H9 (cell line): ENCODE results near the gene KCTD4. TPM values are rescaled to one million over a fixed set of nuclear protein-coding genes. Genes with fewer than 3 reads are reported as not detected.

Experiments used
- DNase-seq: peaks from one replicate; pipeline ENCODE4 v3.0.0-alpha.2; 2017
- H2AFZ ChIP-seq: one replicate; pipeline ENCODE4 v1.6.1; 2013; ENCODE audit warnings: mild to moderate bottlenecking, low read length, control low read depth, moderate library complexity
- H2AK5ac ChIP-seq: 2 replicates; pipeline ENCODE4 v1.6.1; 2013; ENCODE audit warnings: low read length, control low read depth, mixed read lengths; ENCODE audit not compliant: insufficient read length
- H2BK120ac ChIP-seq: one replicate; pipeline ENCODE4 v1.6.1; 2013; ENCODE audit warnings: low read depth, mild to moderate bottlenecking, low read length, control low read depth, inconsistent platforms; ENCODE audit not compliant: poor library complexity, severe bottlenecking
- H2BK12ac ChIP-seq: 2 replicates; pipeline ENCODE4 v1.6.1; 2013; ENCODE audit warnings: low read length, control low read depth, mixed read lengths, low read depth; ENCODE audit not compliant: insufficient read length
- H2BK15ac ChIP-seq: 2 replicates; pipeline ENCODE4 v1.6.1; 2013; ENCODE audit warnings: low read depth, low read length, control low read depth
- H2BK20ac ChIP-seq: one replicate; pipeline ENCODE4 v1.6.1; 2013; ENCODE audit warnings: low read depth, mild to moderate bottlenecking, low read length, control low read depth, inconsistent platforms; ENCODE audit not compliant: poor library complexity, severe bottlenecking
- H2BK5ac ChIP-seq: 2 replicates; pipeline ENCODE4 v1.6.1; 2013; ENCODE audit warnings: low read length, control low read depth, mixed read lengths; ENCODE audit not compliant: insufficient read length
- H3K14ac ChIP-seq: 2 replicates; pipeline ENCODE4 v1.6.1; 2013; ENCODE audit warnings: low read length, control low read depth; ENCODE audit not compliant: insufficient read depth
- H3K18ac ChIP-seq: 2 replicates; pipeline ENCODE4 v1.6.1; 2013; ENCODE audit warnings: low read depth, mild to moderate bottlenecking, mixed read lengths, low read length, control low read depth; ENCODE audit not compliant: insufficient read length
- H3K23ac ChIP-seq: 2 replicates; pipeline ENCODE4 v1.6.1; 2013; ENCODE audit warnings: low read length, control low read depth, mixed read lengths, low read depth; ENCODE audit not compliant: insufficient read length
- H3K23me2 ChIP-seq: 2 replicates; pipeline ENCODE4 v1.6.1; 2013; ENCODE audit warnings: low read depth, mild to moderate bottlenecking, mixed read lengths, low read length, control low read depth; ENCODE audit not compliant: insufficient read length, poor library complexity, severe bottlenecking
- H3K27ac ChIP-seq: 2 replicates; pipeline ENCODE4 v1.5.1; 2013; ENCODE audit warnings: low read length, control low read depth, mixed read lengths, low read depth; ENCODE audit not compliant: insufficient read length
- H3K27me3 ChIP-seq: 2 replicates; pipeline ENCODE4 v1.6.1; 2013; ENCODE audit warnings: low read length, control low read depth, inconsistent platforms; ENCODE audit not compliant: insufficient read depth
- H3K4ac ChIP-seq: 2 replicates; pipeline ENCODE4 v1.6.1; 2013; ENCODE audit warnings: low read depth, mild to moderate bottlenecking, control low read depth, inconsistent platforms, low read length, moderate library complexity
- H3K4me1 ChIP-seq: 2 replicates; pipeline ENCODE4 v1.6.1; 2013; ENCODE audit warnings: low read length, control low read depth, inconsistent platforms; ENCODE audit not compliant: insufficient read depth
- H3K4me2 ChIP-seq: 2 replicates; pipeline ENCODE4 v1.6.1; 2013; ENCODE audit warnings: low read length, control low read depth, mixed read lengths; ENCODE audit not compliant: insufficient read length, insufficient read depth
- H3K56ac ChIP-seq: 2 replicates; pipeline ENCODE4 v1.6.1; 2013; ENCODE audit warnings: low read depth, mild to moderate bottlenecking, mixed read lengths, low read length, control low read depth; ENCODE audit not compliant: insufficient read length
- H3K79me1 ChIP-seq: 2 replicates; pipeline ENCODE4 v1.6.1; 2013; ENCODE audit warnings: low read depth, mild to moderate bottlenecking, moderate library complexity, low read length, control low read depth, inconsistent platforms; ENCODE audit not compliant: insufficient read depth, poor library complexity, severe bottlenecking
- H3K79me2 ChIP-seq: 2 replicates; pipeline ENCODE4 v1.6.1; 2013; ENCODE audit warnings: low read length, control low read depth, inconsistent platforms; ENCODE audit not compliant: insufficient read depth
- H3K9ac ChIP-seq: 2 replicates; pipeline ENCODE4 v1.6.1; 2013; ENCODE audit warnings: low read length, control low read depth, mixed read lengths; ENCODE audit not compliant: insufficient read length; ENCODE audit errors: extremely low read depth
- H3K9me3 ChIP-seq: one replicate; pipeline ENCODE4 v1.6.1; 2013; ENCODE audit warnings: low read depth, low read length, inconsistent platforms; ENCODE audit not compliant: control insufficient read depth
- H3T11ph ChIP-seq: one replicate; pipeline ENCODE4 v1.6.1; 2013; ENCODE audit warnings: mild to moderate bottlenecking, low read length, control low read depth, inconsistent platforms
- H4K20me1 ChIP-seq: one replicate; pipeline ENCODE4 v1.6.1; 2013; ENCODE audit not compliant: control insufficient read depth, insufficient read length, insufficient read depth
- H4K5ac ChIP-seq: 2 replicates; pipeline ENCODE4 v1.6.1; 2013; ENCODE audit warnings: low read depth, mild to moderate bottlenecking, mixed read lengths, low read length, control low read depth; ENCODE audit not compliant: insufficient read length
- H4K8ac ChIP-seq: replicated peaks from 2 replicates; pipeline ENCODE4 v1.6.1; 2013; ENCODE audit warnings: low read length, control low read depth, mixed read lengths, low read depth; ENCODE audit not compliant: insufficient read length
- H4K91ac ChIP-seq: 2 replicates; pipeline ENCODE4 v1.6.1; 2013; ENCODE audit warnings: low read depth, mild to moderate bottlenecking, moderate library complexity, mixed read lengths, low read length, control low read depth; ENCODE audit not compliant: insufficient read length
- H3K27ac Mint-ChIP-seq, 3 experiments: 2 replicates in 2 of 3; 3 replicates in 1 of 3; pipeline ENCODE4 v1.8.0; 2020 to 2021; ENCODE audit warnings: mixed read lengths in 3 of 3, mild to moderate bottlenecking in 1 of 3, moderate library complexity in 1 of 3
- H3K27me3 Mint-ChIP-seq: 2 replicates; pipeline ENCODE4 v1.8.0; 2021; ENCODE audit warnings: low read depth, mild to moderate bottlenecking, moderate library complexity, mixed read lengths
- H3K36me3 Mint-ChIP-seq, 3 experiments: 2 replicates in 2 of 3; 3 replicates in 1 of 3; pipeline ENCODE4 v1.8.0; 2020 to 2021; ENCODE audit warnings: low read depth in 3 of 3, mixed read lengths in 3 of 3; ENCODE audit not compliant: insufficient read depth in 1 of 3
- H3K4me1 Mint-ChIP-seq, 2 experiments: 2 replicates each; pipeline ENCODE4 v1.8.0; 2020; ENCODE audit warnings: mixed read lengths in 2 of 2
- H3K4me3 Mint-ChIP-seq, 2 experiments: 2 replicates in 1 of 2; 3 replicates in 1 of 2; pipeline ENCODE4 v1.8.0; 2020 to 2021; ENCODE audit warnings: mild to moderate bottlenecking in 2 of 2, mixed read lengths in 2 of 2, moderate library complexity in 1 of 2
- H3K9me3 Mint-ChIP-seq, 2 experiments: 2 replicates in 1 of 2; 3 replicates in 1 of 2; pipeline ENCODE4 v1.8.0; 2020; ENCODE audit warnings: mild to moderate bottlenecking in 2 of 2, mixed read lengths in 2 of 2, moderate library complexity in 1 of 2
- WGBS: extraction: QIAGEN DNeasy Blood & Tissue Kit; methylation state at CpG from one replicate; pipeline ENCODE4 v1.1.7; 2013; ENCODE audit warnings: missing lambda C conversion rate, low lambda C conversion rate, mixed read lengths; ENCODE audit not compliant: insufficient read length; ENCODE audit errors: extremely low coverage; 5-methylcytosine and 5-hydroxymethylcytosine counted together
- total RNA-seq: library from RNA; stranded (reverse); gene quantifications from 2 replicates; pipeline ENCODE4 v1.2.1, GENCODE V29; 2021
- TF ChIP-seq, protein P1 (sequence below): fragments of 200-600 bp; sonication (generic); conservative IDR thresholded peaks from 3 replicates; pipeline ENCODE4 v1.8.0; 2021; ENCODE audit warnings: antibody characterized with exemption, mild to moderate bottlenecking

The KCTD4 gene
- total RNA-seq, 1 experiment from 2014 or later, result not detected

- WGBS, result no CpG with 5 or more reads among the region's 1 CpG
- H2BK12ac ChIP-seq, result no peak overlapping the region
- Mint-ChIP-seq H3K27me3 (no peaks in the 10 kb centered on the region), H3K4me1 (peaks cover 18 to 23% of the 10 kb centered on the region in 2 experiments), H3K4me3 (no peak overlapping the region), H3K36me3 (peaks cover 0 to 3% (median 0%) of the 10 kb centered on the region in 3 experiments; a peak in 1 of 7 replicates), H3K9me3 (no peaks in the 10 kb centered on the region), H3K27ac (peak overlapping the region in 1 of 3 experiments; percentile 9; a peak in 2 of 7 replicates)
- H4K20me1 ChIP-seq, result no peaks in the 10 kb centered on the region
- no peaks in the 10 kb centered on the region for H3K4me1 ChIP-seq
- H4K8ac ChIP-seq, result no peak overlapping the region
- H3K56ac ChIP-seq, result no peak overlapping the region
- H3K27ac ChIP-seq, result no peak overlapping the region
- no peaks in the 10 kb centered on the region for H3K23me2 ChIP-seq
- no peak overlapping the region for H3K9ac ChIP-seq
- no peak overlapping the region for H3K14ac ChIP-seq
- TF ChIP-seq, protein P1, sequence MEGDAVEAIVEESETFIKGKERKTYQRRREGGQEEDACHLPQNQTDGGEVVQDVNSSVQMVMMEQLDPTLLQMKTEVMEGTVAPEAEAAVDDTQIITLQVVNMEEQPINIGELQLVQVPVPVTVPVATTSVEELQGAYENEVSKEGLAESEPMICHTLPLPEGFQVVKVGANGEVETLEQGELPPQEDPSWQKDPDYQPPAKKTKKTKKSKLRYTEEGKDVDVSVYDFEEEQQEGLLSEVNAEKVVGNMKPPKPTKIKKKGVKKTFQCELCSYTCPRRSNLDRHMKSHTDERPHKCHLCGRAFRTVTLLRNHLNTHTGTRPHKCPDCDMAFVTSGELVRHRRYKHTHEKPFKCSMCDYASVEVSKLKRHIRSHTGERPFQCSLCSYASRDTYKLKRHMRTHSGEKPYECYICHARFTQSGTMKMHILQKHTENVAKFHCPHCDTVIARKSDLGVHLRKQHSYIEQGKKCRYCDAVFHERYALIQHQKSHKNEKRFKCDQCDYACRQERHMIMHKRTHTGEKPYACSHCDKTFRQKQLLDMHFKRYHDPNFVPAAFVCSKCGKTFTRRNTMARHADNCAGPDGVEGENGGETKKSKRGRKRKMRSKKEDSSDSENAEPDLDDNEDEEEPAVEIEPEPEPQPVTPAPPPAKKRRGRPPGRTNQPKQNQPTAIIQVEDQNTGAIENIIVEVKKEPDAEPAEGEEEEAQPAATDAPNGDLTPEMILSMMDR, result no peak
- no peak overlapping the region for H2AFZ ChIP-seq
- H2AK5ac ChIP-seq, result no peak overlapping the region
- no peak for DNase-seq
- H2BK20ac ChIP-seq, result no peak overlapping the region
- H4K91ac ChIP-seq, result no peak overlapping the region
- no peaks in the 10 kb centered on the region for H3K9me3 ChIP-seq
- H2BK5ac ChIP-seq, result no peak overlapping the region
- no peaks in the 10 kb centered on the region for H3K79me1 ChIP-seq
- H3T11ph ChIP-seq, result no peak overlapping the region
- no peaks in the 10 kb centered on the region for H3K27me3 ChIP-seq
- H2BK120ac ChIP-seq, result no peak overlapping the region
- H2BK15ac ChIP-seq, result no peak overlapping the region
- no peak overlapping the region for H3K23ac ChIP-seq
- no peak overlapping the region for H3K4me2 ChIP-seq
- H3K18ac ChIP-seq, result no peak overlapping the region
- H4K5ac ChIP-seq, result no peak overlapping the region
- no peak overlapping the region for H3K4ac ChIP-seq
- no peaks in the 10 kb centered on the region for H3K79me2 ChIP-seq
Observed at GRCh38 chr13:45196622-45197021, 4.2 kb downstream of the KCTD4 start.
